Stomach (tissue), 4 donors: ENCODE data around the gene DYSF.

ENCODE experiments used
- POLR2AphosphoS5 ChIP-seq, 3 donors: sonication (generic); formaldehyde crosslinking; IDR thresholded peaks; one replicate each; pipeline ENCODE4 v1.6.1; 2016; ENCODE audit warnings: antibody characterized with exemption in 3 of 3
- TF ChIP-seq, protein P1 (sequence below), 7 experiments: fragments of 450-650 bp in 4 of 7; fragments of 200-600 bp in 3 of 7; sonication (generic) in 3 of 7; IDR thresholded peaks; one replicate each; pipeline ENCODE4 v1.5.1; 2016 to 2019; ENCODE audit warnings: antibody characterized with exemption in 7 of 7, control low read depth in 2 of 7, mild to moderate bottlenecking in 1 of 7

DNA sequence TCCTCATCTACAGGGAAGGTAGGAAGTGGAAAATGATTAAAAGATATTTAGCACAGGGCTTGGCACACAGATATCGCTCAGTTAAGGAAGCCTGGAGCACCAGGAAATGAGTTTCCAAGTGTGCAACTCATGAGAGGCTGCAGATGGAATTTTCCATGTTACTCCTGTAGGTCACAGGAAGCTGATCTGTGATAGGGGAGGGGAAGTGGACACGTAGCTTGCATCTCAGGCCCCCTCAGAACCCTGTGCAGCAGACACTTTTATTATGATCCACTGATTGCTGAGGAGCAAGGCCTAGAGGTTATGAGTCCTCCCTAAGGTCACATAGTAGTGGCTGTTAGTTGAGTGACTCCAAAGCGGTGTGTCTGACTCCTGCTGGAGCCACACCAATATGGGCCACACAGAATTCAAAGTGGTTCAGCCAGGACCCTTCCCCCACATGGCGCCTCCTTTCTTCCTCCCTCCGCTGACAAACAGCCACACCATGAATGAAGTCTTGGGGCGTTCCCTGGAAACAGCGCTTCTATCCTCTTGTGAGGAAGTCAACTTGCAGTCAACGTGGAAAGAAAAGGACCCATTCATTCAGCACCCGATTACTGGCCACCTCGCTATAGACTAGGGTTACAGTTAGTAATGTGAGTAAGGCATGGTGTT lies 21.5 kb downstream of the DYSF start:
- TF ChIP-seq, protein P1, sequence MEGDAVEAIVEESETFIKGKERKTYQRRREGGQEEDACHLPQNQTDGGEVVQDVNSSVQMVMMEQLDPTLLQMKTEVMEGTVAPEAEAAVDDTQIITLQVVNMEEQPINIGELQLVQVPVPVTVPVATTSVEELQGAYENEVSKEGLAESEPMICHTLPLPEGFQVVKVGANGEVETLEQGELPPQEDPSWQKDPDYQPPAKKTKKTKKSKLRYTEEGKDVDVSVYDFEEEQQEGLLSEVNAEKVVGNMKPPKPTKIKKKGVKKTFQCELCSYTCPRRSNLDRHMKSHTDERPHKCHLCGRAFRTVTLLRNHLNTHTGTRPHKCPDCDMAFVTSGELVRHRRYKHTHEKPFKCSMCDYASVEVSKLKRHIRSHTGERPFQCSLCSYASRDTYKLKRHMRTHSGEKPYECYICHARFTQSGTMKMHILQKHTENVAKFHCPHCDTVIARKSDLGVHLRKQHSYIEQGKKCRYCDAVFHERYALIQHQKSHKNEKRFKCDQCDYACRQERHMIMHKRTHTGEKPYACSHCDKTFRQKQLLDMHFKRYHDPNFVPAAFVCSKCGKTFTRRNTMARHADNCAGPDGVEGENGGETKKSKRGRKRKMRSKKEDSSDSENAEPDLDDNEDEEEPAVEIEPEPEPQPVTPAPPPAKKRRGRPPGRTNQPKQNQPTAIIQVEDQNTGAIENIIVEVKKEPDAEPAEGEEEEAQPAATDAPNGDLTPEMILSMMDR (IDR thresholded peaks at IDR 0.05) = no peak
- TF ChIP-seq POLR2AphosphoS5 (IDR thresholded peaks at IDR 0.05) = no peak
